Measurements from ENCODE around the gene NBPF6. TPM values are rescaled to one million over a fixed set of nuclear protein-coding genes. Genes with fewer than 3 reads are reported as not detected.
"Not testable (repeated sequence)": the region's sequence is repeated elsewhere in the genome, so short reads cannot be mapped to it uniquely, and the experiment has no call there.

NBPF6 gene, protein sequence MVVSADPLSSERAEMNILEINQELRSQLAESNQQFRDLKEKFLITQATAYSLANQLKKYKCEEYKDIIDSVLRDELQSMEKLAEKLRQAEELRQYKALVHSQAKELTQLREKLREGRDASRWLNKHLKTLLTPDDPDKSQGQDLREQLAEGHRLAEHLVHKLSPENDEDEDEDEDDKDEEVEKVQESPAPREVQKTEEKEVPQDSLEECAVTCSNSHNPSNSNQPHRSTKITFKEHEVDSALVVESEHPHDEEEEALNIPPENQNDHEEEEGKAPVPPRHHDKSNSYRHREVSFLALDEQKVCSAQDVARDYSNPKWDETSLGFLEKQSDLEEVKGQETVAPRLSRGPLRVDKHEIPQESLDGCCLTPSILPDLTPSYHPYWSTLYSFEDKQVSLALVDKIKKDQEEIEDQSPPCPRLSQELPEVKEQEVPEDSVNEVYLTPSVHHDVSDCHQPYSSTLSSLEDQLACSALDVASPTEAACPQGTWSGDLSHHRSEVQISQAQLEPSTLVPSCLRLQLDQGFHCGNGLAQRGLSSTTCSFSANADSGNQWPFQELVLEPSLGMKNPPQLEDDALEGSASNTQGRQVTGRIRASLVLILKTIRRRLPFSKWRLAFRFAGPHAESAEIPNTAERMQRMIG
- total RNA-seq: not detected
- long read RNA-seq: 0 reads

GRCh38 chr1:108450043-108450442, at the start of gene NBPF6:
Gene NBPF6 (plus strand): TSS chr1:108450343. CDS start chr1:108450602, 259 bp downstream.
- intact Hi-C loops (cut with micrococcal nuclease); DNase-seq; ATAC-seq: not testable (repeated sequence)

DNA sequence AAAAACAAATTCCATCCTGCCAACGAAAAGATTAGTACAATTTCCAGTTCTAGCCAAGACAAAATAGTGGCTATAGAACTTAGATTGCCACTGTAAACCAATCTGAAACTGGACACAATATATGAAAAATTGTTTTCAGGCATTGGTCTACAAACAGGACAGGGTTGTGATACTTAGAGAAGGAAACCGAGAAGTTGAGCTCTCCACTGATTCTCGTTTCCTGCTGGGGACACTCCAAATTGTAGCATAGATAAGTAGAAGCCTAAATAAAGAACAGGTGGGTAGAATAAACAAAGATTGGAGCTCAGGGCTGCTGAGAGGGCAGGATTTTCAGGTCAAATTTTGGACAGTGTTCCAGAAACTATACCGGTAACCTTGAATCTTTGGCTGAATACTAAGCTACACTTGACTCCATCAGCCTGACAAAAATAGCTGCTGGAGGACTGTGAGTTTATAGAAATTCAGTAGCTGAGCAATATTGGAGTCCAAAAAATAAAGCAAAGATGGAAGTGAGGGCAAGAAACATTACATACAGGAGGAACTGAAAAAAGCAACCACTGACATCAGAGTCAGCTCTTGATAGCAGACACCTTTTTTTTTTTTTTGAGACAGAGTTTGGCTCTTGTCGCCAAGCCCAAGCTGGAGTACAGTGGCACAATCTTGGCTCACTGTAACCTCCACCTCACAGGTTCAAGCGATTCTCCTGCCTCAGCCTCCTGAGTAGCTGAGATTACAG, 38.9 kb upstream of the NBPF6 start:
- ATAC-seq; intact Hi-C loops (cut with micrococcal nuclease); DNase-seq: not testable (repeated sequence)

- intact Hi-C loops (cut with micrococcal nuclease); ATAC-seq; DNase-seq: not testable (repeated sequence)
Observed at GRCh38 chr1:108420129-108420528, 30.0 kb upstream of the NBPF6 start.

DNA sequence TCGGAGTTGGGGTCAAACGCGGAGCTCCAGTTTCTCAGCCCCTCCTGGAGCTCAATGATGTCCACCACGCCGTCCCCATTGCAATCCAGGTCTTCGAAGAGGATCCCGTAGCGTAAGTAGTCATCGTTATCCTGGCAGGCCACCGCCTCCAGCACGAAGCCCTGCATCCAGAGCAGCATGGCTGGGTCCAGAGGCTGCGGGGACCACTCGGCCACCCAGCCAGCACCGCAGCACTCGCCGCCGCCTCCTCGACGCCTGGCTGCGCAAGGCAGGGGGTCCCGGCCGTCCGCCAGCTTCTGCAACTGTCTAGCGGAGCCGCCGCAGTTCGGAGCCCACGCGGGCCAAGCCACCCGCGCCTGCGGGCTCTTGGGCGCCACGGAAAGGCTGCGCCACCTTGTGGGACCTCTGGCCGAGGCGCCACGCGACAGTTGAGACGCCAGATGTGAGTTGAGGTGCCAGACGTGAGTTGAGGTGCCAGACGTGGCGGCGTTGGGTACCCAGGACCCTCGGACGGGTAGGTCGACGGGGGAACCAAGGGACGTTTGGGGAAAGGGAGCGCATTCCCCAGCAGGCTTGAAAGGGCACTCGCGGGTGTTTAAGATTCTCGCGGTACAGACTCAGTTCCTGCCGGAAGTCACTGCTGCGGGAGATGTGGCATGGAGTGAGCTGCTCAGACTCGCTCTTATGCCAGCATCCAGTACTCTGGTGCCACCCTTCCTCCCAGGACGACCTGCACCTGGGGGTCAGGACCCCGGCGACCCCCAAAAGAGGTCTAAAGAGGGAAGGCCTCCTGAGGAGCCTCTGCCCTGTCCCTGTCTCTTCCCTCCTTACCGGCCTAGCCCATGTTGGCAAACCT, 28.9 kb upstream of the NBPF6 start:
- ATAC-seq; DNase-seq; intact Hi-C loops (cut with micrococcal nuclease): not testable (repeated sequence)

DNA sequence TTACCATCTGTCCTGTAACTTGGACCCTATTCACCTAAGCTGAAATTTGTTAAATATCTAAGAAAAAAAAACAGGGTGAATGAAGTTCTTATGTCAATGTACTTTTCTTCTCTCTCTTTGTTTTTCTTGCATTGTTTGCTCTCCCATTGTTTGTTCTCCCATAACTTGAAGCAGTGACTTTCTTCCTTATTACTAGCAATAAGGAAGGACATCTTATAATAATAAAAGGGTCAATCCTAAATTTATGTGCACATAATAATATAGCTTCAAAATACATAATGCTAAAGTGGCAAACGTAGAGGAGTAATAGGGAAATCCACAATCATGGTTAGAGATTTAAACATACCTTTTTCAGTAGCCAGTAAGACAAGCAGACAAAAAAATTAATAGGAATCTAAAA, 23.3 kb upstream of the NBPF6 start:
- ATAC-seq; intact Hi-C loops (cut with micrococcal nuclease): not testable (repeated sequence)

DNA sequence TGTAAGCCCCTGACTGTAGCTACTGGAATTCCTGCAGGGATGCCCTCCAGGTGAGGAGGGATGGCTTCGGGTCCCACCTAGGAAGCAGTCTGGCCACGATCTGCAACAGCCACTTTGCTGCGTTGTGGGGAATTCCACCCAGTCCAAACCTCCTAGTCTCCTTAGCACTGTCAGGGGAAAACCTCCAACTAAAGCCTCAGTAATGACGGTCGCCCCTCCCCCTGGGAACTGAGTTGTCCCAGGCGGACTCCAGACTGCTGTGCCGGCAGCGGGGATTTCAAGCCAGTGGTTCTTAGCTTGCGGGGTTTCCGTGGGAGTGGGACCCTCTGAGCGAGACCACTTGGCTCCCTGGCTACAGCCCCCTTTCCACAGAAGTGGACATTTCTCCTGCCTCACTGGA, 18.1 kb upstream of the NBPF6 start:
- ATAC-seq; DNase-seq; intact Hi-C loops (cut with micrococcal nuclease): not testable (repeated sequence)

More for the DNA sequence above, 23.3 kb upstream of the NBPF6 start:
- not testable (repeated sequence) for DNase-seq

DNA sequence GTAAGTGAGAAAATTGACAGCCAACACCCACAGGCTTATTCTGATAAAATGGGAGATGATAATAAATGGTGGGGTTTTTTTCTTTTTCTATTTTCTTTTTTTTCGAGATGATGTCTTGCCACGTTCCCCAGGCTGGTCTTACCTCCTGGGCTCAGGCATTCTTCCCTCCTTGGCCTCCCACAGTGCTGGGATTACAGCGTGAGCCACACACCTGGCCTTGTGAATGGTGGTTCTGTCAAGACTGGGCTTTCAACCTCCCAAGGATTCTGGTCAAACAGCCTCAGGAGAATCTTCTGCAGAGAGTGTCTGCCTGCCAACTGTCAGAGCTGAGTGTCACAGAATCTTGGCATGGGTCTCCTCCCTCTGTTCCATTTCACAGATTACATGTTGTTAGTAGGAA, 16.7 kb upstream of the NBPF6 start:
- intact Hi-C loops (cut with micrococcal nuclease); ATAC-seq; DNase-seq: not testable (repeated sequence)

DNA sequence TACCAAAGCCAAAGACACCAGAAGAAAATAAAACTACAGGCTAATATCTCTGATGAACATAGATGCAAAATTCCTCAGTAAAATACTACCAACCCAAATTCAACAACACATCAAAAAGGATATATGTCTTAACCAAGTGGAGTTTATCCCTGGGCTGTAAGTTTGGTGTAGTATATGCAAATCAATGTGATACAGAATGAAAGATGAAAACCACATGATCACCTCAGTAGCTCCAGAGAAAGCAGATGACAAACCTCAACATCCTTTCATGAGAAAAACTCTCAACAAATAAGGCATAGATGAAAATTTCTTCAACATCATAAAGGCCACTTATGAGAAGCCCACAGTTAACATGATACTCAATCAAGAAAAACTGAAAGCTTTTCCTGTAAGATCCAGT, 11.6 kb upstream of the NBPF6 start:
- intact Hi-C loops (cut with micrococcal nuclease); ATAC-seq; DNase-seq: not testable (repeated sequence)

GRCh38 chr1:108454521-108454920, 4.4 kb downstream of the NBPF6 start:
- intact Hi-C loops (cut with micrococcal nuclease); DNase-seq; ATAC-seq: not testable (repeated sequence)

GRCh38 chr1:108458661-108459060, 8.5 kb downstream of the NBPF6 start:
- intact Hi-C loops (cut with micrococcal nuclease); ATAC-seq: not testable (repeated sequence)

GRCh38 chr1:108461758-108462157, 11.6 kb downstream of the NBPF6 start:
- intact Hi-C loops (cut with micrococcal nuclease); ATAC-seq; DNase-seq: not testable (repeated sequence)

More at GRCh38 chr1:108458661-108459060, 8.5 kb downstream of the NBPF6 start:
- DNase-seq: not testable (repeated sequence)

GRCh38 chr1:108463962-108464361, 13.8 kb downstream of the NBPF6 start:
- intact Hi-C loops (cut with micrococcal nuclease); ATAC-seq; DNase-seq: not testable (repeated sequence)

DNA sequence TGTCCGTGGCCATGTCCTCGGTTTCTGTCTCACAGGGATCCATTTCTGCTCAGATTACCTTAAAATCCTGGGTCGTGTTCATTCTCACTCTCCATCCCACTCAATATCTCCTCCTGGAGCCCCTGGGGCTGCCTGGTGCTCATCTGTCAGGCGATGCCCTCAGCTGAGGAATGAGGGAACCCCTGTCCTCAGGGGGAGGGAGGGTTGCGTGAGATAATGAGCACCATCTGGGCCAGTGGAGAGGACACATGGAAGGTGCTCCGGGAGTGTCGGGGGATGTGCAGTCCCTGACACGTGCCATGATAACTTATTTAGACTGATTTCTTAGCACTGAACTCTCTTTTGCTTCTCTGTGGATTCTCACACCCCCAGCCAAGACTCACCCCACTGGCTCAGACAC, 16.0 kb downstream of the NBPF6 start:
- DNase-seq; intact Hi-C loops (cut with micrococcal nuclease); ATAC-seq: not testable (repeated sequence)

DNA sequence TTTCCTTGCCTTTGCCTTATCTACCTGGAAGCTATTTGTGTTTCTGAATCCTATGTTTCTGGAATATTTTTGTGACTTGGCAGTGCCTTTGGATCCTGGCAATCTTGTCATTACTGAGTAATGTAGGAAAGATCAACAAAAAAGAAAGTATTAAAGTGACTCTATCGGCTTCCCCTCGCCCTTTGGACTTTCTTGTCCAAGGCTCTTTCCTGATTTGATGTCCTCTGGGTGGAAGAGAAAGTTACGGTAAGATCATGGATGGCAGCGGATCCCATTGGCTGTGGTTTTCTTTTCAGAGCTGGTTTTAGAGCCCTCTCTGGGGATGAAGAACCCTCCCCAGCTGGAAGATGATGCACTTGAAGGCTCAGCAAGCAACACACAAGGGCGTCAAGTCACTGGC, 17.0 kb downstream of the NBPF6 start:
- ATAC-seq; intact Hi-C loops (cut with micrococcal nuclease); DNase-seq: not testable (repeated sequence)

- intact Hi-C loops (cut with micrococcal nuclease); DNase-seq; ATAC-seq: not testable (repeated sequence)
Observed at GRCh38 chr1:108470750-108471149, 20.6 kb downstream of the NBPF6 start.

- ATAC-seq; intact Hi-C loops (cut with micrococcal nuclease): not testable (repeated sequence)
Observed at GRCh38 chr1:108474516-108474915, 24.4 kb downstream of the NBPF6 start.

DNA sequence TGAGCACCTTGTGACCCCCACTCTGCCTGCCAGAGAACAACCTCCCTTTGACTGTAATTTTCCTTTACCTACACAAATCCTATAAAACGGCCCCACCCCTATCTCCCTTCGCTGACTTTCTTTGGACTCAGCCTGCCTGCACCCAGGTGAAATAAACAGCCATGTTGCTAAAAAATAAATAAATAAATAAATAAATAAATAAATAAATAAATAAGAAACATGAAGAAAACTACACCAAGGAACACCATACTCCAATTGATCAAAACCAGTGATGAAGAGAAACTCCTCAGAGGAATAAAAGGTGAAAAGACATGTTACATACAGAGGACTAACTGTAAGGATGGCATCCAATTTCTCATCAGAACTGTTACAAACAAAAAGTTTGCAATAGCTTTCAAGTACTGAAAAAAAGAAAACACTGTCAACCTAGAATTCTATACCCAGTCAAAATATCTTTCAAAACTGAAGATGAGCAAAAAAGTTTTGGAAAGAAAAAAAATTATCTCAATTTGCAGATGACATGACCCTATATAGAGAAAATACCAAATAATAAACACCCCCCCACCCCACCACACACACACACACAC, 28.4 kb downstream of the NBPF6 start:
- no peak for DNase-seq
- intact Hi-C loops (cut with micrococcal nuclease): no loop called here
- no peak for ATAC-seq

More at GRCh38 chr1:108474516-108474915, 24.4 kb downstream of the NBPF6 start:
- DNase-seq: not testable (repeated sequence)

- no peak for DNase-seq
- ATAC-seq: no peak
- intact Hi-C loops (cut with micrococcal nuclease): no loop called here
Observed at GRCh38 chr1:108482708-108483107, 32.6 kb downstream of the NBPF6 start.

Measured in left ventricle myocardium superior (tissue), 1 donor.